GM23338 (cell line): ENCODE measurements around the gene BEND7.

Experiments used
- CREB1 ChIP-seq: fragments of 250-450 bp; sonication (Bioruptor Pico); IDR thresholded peaks from 2 replicates; pipeline ENCODE4 v1.5.0; 2020; ENCODE audit warnings: low read depth, mild to moderate bottlenecking, moderate library complexity
- CTCF ChIP-seq, 2 experiments: fragments of 200-600 bp in 1 of 2; sonication (generic) in 1 of 2; conservative IDR thresholded peaks; 2 replicates each; pipeline versions ENCODE4 v1.5.1 to v1.6.1; 2016 to 2017; ENCODE audit warnings: antibody characterized with exemption in 2 of 2, low read depth in 2 of 2, mild to moderate bottlenecking in 2 of 2, moderate library complexity in 1 of 2
- ETS1 ChIP-seq: IDR thresholded peaks from 2 replicates; pipeline ENCODE4 v1.6.1; 2016; ENCODE audit warnings: antibody characterized with exemption
- EZH2 ChIP-seq: fragments of 200-600 bp; sonication (generic); IDR thresholded peaks from one replicate; pipeline ENCODE4 v1.8.0; 2017; ENCODE audit warnings: antibody characterized with exemption, mild to moderate bottlenecking, low read depth; ENCODE audit not compliant: unreplicated experiment
- EZH2phosphoT487 ChIP-seq: fragments of 200-600 bp; sonication (generic); IDR thresholded peaks from one replicate; pipeline ENCODE4 v1.8.1; 2018; ENCODE audit warnings: antibody characterized with exemption; ENCODE audit not compliant: unreplicated experiment
- JUNB ChIP-seq: IDR thresholded peaks from one replicate; pipeline ENCODE4 v1.6.1; 2016; ENCODE audit warnings: antibody characterized with exemption; ENCODE audit not compliant: unreplicated experiment
- NANOG ChIP-seq: IDR thresholded peaks from 2 replicates; pipeline ENCODE4 v1.6.1; 2016; ENCODE audit warnings: antibody characterized with exemption, borderline replicate concordance
- POLR2AphosphoS5 ChIP-seq: IDR thresholded peaks from 2 replicates; pipeline ENCODE4 v1.6.1; 2016; ENCODE audit warnings: antibody characterized with exemption, low read depth
- REST ChIP-seq: IDR thresholded peaks from one replicate; pipeline ENCODE4 v1.6.1; 2018; ENCODE audit warnings: antibody characterized with exemption; ENCODE audit not compliant: unreplicated experiment
- STAT1 ChIP-seq: IDR thresholded peaks from one replicate; pipeline ENCODE4 v1.6.1; 2016; ENCODE audit warnings: antibody characterized with exemption; ENCODE audit not compliant: unreplicated experiment
- ZNF114 ChIP-seq: fragments of 250-450 bp; sonication (Bioruptor Pico); IDR thresholded peaks from 2 replicates; pipeline ENCODE4 v1.5.0; 2020; ENCODE audit warnings: mild to moderate bottlenecking, moderate library complexity
- ZNF331 ChIP-seq: fragments of 250-450 bp; sonication (Bioruptor Pico); IDR thresholded peaks from 2 replicates; pipeline ENCODE4 v1.5.0; 2020; ENCODE audit warnings: low read depth, mild to moderate bottlenecking, moderate library complexity
- ZNF462 ChIP-seq: fragments of 250-450 bp; sonication (Bioruptor Pico); IDR thresholded peaks from 2 replicates; pipeline ENCODE4 v1.5.0; 2020; ENCODE audit warnings: mild to moderate bottlenecking, moderate library complexity

- TF ChIP-seq CTCF (conservative IDR thresholded peaks at IDR 0.05; ENCODE audit: low read depth in 2 of 2) (no peak), JUNB (no peak), POLR2AphosphoS5 (no peak), EZH2 (no peak), EZH2phosphoT487 (no peak), ZNF114 (no peak), REST (no peak), CREB1 (CRISPR knock-in tag) (no peak), NANOG (no peak), STAT1 (no peak), ZNF331 (no peak), ZNF462 (no peak), ETS1 (no peak)
Measured at GRCh38 chr10:13511409-13511808, 17.4 kb downstream of the BEND7 start.
